WTC11 (cell line): ENCODE results near the gene ARPC5. TPM values are rescaled to one million over a fixed set of nuclear protein-coding genes. Genes with fewer than 3 reads are reported as not detected.
"Not testable (repeated sequence)": the region's sequence is repeated elsewhere in the genome, so short reads cannot be mapped to it uniquely, and the experiment has no call there.

Experiments used
- ATAC-seq: fragments of 200-7000 bp; cut with Tn5 transposase; 2 replicates; pipeline ENCODE4 v1.10.0; 2021; ENCODE audit warnings: mild to moderate bottlenecking, moderate library complexity
- CTCF ChIA-PET: fragments of 300-600 bp; sonication (Branson Sonifier 250); formaldehyde crosslinking; loops from one replicate; lab custom pipeline; 2021; ENCODE audit warnings: antibody characterized with exemption; lab: Charles Lee
- POLR2A ChIA-PET: fragments of 350-600 bp; sonication (Branson Sonifier 250); formaldehyde crosslinking; loops from one replicate; lab custom pipeline; 2021; ENCODE audit warnings: antibody characterized with exemption; lab: Charles Lee
- DNase-seq: peaks from one replicate; pipeline ENCODE4 v3.0.0; 2021; ENCODE audit warnings: low spot score
- H3K27ac Mint-ChIP-seq: 2 replicates; pipeline ENCODE4 v1.8.0; 2021; ENCODE audit warnings: mixed read lengths
- H3K27me3 Mint-ChIP-seq: 2 replicates; pipeline ENCODE4 v1.8.0; 2021; ENCODE audit warnings: low read depth, mild to moderate bottlenecking, moderate library complexity, mixed read lengths
- H3K36me3 Mint-ChIP-seq: 2 replicates; pipeline ENCODE4 v1.8.0; 2021; ENCODE audit warnings: mixed read lengths
- H3K4me1 Mint-ChIP-seq: 2 replicates; pipeline ENCODE4 v1.8.0; 2022; ENCODE audit warnings: mixed read lengths
- H3K4me3 Mint-ChIP-seq: 2 replicates; pipeline ENCODE4 v1.8.0; 2021; ENCODE audit warnings: mild to moderate bottlenecking, moderate library complexity, mixed read lengths
- H3K9me3 Mint-ChIP-seq: 2 replicates; pipeline ENCODE4 v1.8.0; 2021; ENCODE audit warnings: mixed read lengths
- AFF4 ChIP-seq: sonication (generic); formaldehyde crosslinking; IDR thresholded peaks from 2 replicates; pipeline ENCODE4 v1.8.1; 2023; ENCODE audit warnings: mild to moderate bottlenecking, missing genetic modification reagents, borderline replicate concordance
- CDX4 ChIP-seq: fragments of 250-450 bp; sonication (Bioruptor Pico); IDR thresholded peaks from 2 replicates; pipeline ENCODE4 v1.9.0; 2021; ENCODE audit warnings: moderate library complexity, mild to moderate bottlenecking, inconsistent platforms, borderline replicate concordance
- ELF4 ChIP-seq: sonication (generic); formaldehyde crosslinking; IDR thresholded peaks from 2 replicates; pipeline ENCODE4 v1.8.1; 2022; ENCODE audit warnings: low read depth, mild to moderate bottlenecking, moderate library complexity, missing genetic modification reagents
- ESRRA ChIP-seq: sonication (generic); formaldehyde crosslinking; IDR thresholded peaks from 2 replicates; pipeline ENCODE4 v1.8.1; 2022; ENCODE audit warnings: mild to moderate bottlenecking, missing genetic modification reagents, borderline replicate concordance
- IRF2 ChIP-seq: sonication (generic); formaldehyde crosslinking; IDR thresholded peaks from 2 replicates; pipeline ENCODE4 v1.8.0; 2022; ENCODE audit warnings: low read depth, missing genetic modification reagents, borderline replicate concordance
- JUN ChIP-seq: sonication (generic); formaldehyde crosslinking; IDR thresholded peaks from 2 replicates; pipeline ENCODE4 v1.8.0; 2023; ENCODE audit warnings: mild to moderate bottlenecking, missing genetic modification reagents
- NFATC4 ChIP-seq: fragments of 250-450 bp; sonication (Bioruptor Pico); IDR thresholded peaks from 2 replicates; pipeline ENCODE4 v1.9.0; 2021; ENCODE audit warnings: mild to moderate bottlenecking
- NFE2L1 ChIP-seq: sonication (generic); formaldehyde crosslinking; IDR thresholded peaks from 2 replicates; pipeline ENCODE4 v1.8.1; 2023; ENCODE audit warnings: missing genetic modification reagents
- NFYB ChIP-seq: sonication (generic); formaldehyde crosslinking; conservative IDR thresholded peaks from 2 replicates; pipeline ENCODE4 v1.8.0; 2022; ENCODE audit warnings: low read depth, missing genetic modification reagents
- NR3C1 ChIP-seq: sonication (generic); formaldehyde crosslinking; conservative IDR thresholded peaks from 2 replicates; pipeline ENCODE4 v1.8.1; 2023; ENCODE audit warnings: low read depth, mild to moderate bottlenecking, missing genetic modification reagents
- TEAD1 ChIP-seq: sonication (generic); formaldehyde crosslinking; IDR thresholded peaks from 2 replicates; pipeline ENCODE4 v1.8.0; 2022; ENCODE audit warnings: mild to moderate bottlenecking, missing genetic modification reagents
- ZBTB21 ChIP-seq: sonication (generic); formaldehyde crosslinking; IDR thresholded peaks from 2 replicates; pipeline ENCODE4 v1.8.1; 2023; ENCODE audit warnings: mild to moderate bottlenecking, missing genetic modification reagents, borderline replicate concordance
- ZNF671 ChIP-seq: fragments of 250-450 bp; sonication (Bioruptor Pico); IDR thresholded peaks from 2 replicates; pipeline ENCODE4 v1.8.0; 2021; ENCODE audit warnings: mild to moderate bottlenecking
- total RNA-seq: library from RNA; stranded (reverse); gene quantifications from 3 replicates; pipeline ENCODE4 v1.2.3, GENCODE V29; 2021
- TF ChIP-seq, protein P1 (sequence below): sonication (generic); formaldehyde crosslinking; IDR thresholded peaks from 2 replicates; pipeline ENCODE4 v1.8.1; 2023; ENCODE audit warnings: mild to moderate bottlenecking, missing genetic modification reagents
- TF ChIP-seq, protein P2 (sequence below): sonication (generic); formaldehyde crosslinking; IDR thresholded peaks from 2 replicates; pipeline ENCODE4 v1.8.1; 2023; ENCODE audit warnings: mild to moderate bottlenecking, missing genetic modification reagents

Gene ARPC5
- total RNA-seq, 1 experiment from 2014 or later, result 51.7 TPM

- TF ChIP-seq AFF4 (no peak), CDX4 (CRISPR knock-in tag) (no peak), NFATC4 (CRISPR knock-in tag) (no peak), JUN (no peak), TEAD1 (CRISPR knock-in tag) (no peak), ZBTB21 (no peak)
Measured at GRCh38 chr1:183630748-183631147, 4.8 kb downstream of the ARPC5 start (continued).

DNA sequence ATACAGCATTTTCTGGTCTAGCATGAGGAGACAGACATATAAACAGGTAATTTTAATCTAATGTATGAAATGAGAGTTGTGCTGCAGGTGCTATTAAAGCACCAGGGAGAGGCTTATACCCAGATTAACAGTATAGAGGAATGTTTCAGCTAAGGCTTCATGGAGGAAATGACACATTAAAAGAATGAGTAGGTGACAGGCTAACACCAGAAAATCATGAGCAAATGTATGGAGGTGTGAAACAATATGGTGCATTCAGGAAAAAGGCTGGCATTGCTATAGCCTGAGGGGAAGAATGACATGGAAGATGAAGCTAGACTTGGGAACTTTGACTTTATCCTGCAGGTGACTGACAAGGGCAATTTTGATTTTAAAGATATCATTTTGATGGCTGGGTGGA lies 7.0 kb downstream of the ARPC5 start:
- Mint-ChIP-seq H3K27ac (no peak overlapping the region), H3K27me3 (no peaks in the 10 kb centered on the region), H3K4me1 (peaks cover 18% of the 10 kb centered on the region), H3K9me3 (peaks cover 6% of the 10 kb centered on the region), H3K4me3 (no peak overlapping the region), H3K36me3 (peaks cover 27% of the 10 kb centered on the region)
- DNase-seq, result no peak
- ATAC-seq, result no peak
- POLR2A ChIA-PET, result interaction anchor here (0.6 to 0.7 kb wide), 2 partner anchors 75 to 79 kb away, joined by 3 read pairs; no protein-coding TSS in a partner anchor
- CTCF ChIA-PET, result interaction anchor here (0.8 kb wide), 1 partner anchor 708 kb away, joined by 4 read pairs; no protein-coding TSS in a partner anchor
- TF ChIP-seq, protein P1, sequence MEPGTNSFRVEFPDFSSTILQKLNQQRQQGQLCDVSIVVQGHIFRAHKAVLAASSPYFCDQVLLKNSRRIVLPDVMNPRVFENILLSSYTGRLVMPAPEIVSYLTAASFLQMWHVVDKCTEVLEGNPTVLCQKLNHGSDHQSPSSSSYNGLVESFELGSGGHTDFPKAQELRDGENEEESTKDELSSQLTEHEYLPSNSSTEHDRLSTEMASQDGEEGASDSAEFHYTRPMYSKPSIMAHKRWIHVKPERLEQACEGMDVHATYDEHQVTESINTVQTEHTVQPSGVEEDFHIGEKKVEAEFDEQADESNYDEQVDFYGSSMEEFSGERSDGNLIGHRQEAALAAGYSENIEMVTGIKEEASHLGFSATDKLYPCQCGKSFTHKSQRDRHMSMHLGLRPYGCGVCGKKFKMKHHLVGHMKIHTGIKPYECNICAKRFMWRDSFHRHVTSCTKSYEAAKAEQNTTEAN, result no peak
- no peak for TF ChIP-seq ELF4 (CRISPR knock-in tag)
- no peak for TF ChIP-seq ZNF671 (CRISPR knock-in tag)
- no peak for TF ChIP-seq NFATC4 (CRISPR knock-in tag)
- TF ChIP-seq NR3C1, result no peak
- TF ChIP-seq ESRRA, result no peak
- no peak for TF ChIP-seq NFYB
- TF ChIP-seq, protein P2, sequence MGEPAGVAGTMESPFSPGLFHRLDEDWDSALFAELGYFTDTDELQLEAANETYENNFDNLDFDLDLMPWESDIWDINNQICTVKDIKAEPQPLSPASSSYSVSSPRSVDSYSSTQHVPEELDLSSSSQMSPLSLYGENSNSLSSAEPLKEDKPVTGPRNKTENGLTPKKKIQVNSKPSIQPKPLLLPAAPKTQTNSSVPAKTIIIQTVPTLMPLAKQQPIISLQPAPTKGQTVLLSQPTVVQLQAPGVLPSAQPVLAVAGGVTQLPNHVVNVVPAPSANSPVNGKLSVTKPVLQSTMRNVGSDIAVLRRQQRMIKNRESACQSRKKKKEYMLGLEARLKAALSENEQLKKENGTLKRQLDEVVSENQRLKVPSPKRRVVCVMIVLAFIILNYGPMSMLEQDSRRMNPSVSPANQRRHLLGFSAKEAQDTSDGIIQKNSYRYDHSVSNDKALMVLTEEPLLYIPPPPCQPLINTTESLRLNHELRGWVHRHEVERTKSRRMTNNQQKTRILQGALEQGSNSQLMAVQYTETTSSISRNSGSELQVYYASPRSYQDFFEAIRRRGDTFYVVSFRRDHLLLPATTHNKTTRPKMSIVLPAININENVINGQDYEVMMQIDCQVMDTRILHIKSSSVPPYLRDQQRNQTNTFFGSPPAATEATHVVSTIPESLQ (CRISPR knock-in tag), result no peak
- TF ChIP-seq NFE2L1, result no peak
- TF ChIP-seq IRF2 (CRISPR knock-in tag), result no peak

DNA sequence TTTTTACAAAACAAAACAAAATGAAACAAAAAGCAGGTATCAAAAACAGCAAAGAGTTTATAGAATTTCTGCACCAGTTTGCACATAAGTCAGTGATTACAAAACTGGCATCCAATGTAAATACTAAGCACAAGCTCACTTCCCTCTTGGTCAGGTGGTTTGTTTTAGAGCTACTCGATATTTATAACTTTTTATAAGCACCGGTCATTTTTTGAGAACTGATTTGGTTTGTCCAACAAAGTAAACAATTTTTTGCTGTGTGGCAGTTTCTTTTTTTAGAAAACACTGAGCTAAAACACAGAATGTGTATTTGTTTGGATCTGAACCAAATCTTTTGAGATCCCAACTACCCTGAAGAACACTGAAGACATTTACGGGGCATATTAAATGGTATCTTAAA lies 9.3 kb downstream of the ARPC5 start:
- Mint-ChIP-seq H3K36me3 (peaks cover 27% of the 10 kb centered on the region), H3K4me1 (peaks cover 19% of the 10 kb centered on the region)
- POLR2A ChIA-PET, DNase-seq, H3K27me3 Mint-ChIP-seq, H3K4me3 Mint-ChIP-seq, CTCF ChIA-PET, ATAC-seq, H3K9me3 Mint-ChIP-seq, H3K27ac Mint-ChIP-seq: not testable (repeated sequence)
